Ovary (tissue), 3 donors: ENCODE data around the gene TULP1.

Source experiments
- CTCF ChIP-seq, 3 donors: fragments of 450-650 bp in 2 of 3; fragments of 200-600 bp in 1 of 3; IDR thresholded peaks; one replicate each; pipeline versions ENCODE4 v1.5.1 to v1.8.0; 2016 to 2022; ENCODE audit warnings: antibody characterized with exemption in 3 of 3, mild to moderate bottlenecking in 1 of 3
- EP300 ChIP-seq: sonication (generic); formaldehyde crosslinking; IDR thresholded peaks from one replicate; pipeline ENCODE4 v1.6.1; 2017; ENCODE audit warnings: antibody characterized with exemption
- POLR2A ChIP-seq: fragments of 450-650 bp; IDR thresholded peaks from one replicate; pipeline ENCODE4 v1.6.1; 2017; ENCODE audit warnings: antibody characterized with exemption, mild to moderate bottlenecking, moderate library complexity
- donor health status: DM: no; HTN: no; CAD: no.

GRCh38 chr6:35483893-35484645 is 28.6 kb downstream of the TULP1 start:
- TF ChIP-seq CTCF (IDR thresholded peaks at IDR 0.05) (no peak), POLR2A (no peak), EP300 (no peak)
